LNCAP (cell line): Measurements from ENCODE around the gene PFDN1.

ENCODE experiments used
- CTCF ChIP-seq: fragments of 450-650 bp; IDR thresholded peaks from 2 replicates; pipeline ENCODE4 v1.5.1; 2017; ENCODE audit warnings: mild to moderate bottlenecking

Gene PFDN1

GRCh38 chr5:140240987-140241706, 61.8 kb downstream of the PFDN1 start:
- TF ChIP-seq CTCF = no peak

- TF ChIP-seq CTCF = peak; percentile 82
Observed at GRCh38 chr5:140239939-140240700, 62.8 kb downstream of the PFDN1 start.

GRCh38 chr5:140239461-140239860, 63.4 kb downstream of the PFDN1 start:
- no peak for TF ChIP-seq CTCF

GRCh38 chr5:140238756-140239155, 64.1 kb downstream of the PFDN1 start:
- no peak for TF ChIP-seq CTCF

- TF ChIP-seq CTCF = no peak
Observed at GRCh38 chr5:140236891-140237598, 65.9 kb downstream of the PFDN1 start.

GRCh38 chr5:140235791-140236551, 66.9 kb downstream of the PFDN1 start:
- TF ChIP-seq CTCF = no peak

GRCh38 chr5:140234377-140234989, 68.4 kb downstream of the PFDN1 start:
- no peak for TF ChIP-seq CTCF
